GM23338 (cell line): ENCODE data around the gene LRMDA. TPM values are rescaled to one million over a fixed set of nuclear protein-coding genes. Genes with fewer than 3 reads are reported as not detected.

Source experiments
- ATAC-seq: fragments of 200-7000 bp; cut with Tn5 transposase; 3 replicates; pipeline ENCODE4 v1.9.1; 2020
- DNase-seq: peaks from one replicate; pipeline ENCODE4 v3.0.0-alpha.2; 2015; ENCODE audit warnings: low spot score
- H2AFZ ChIP-seq: fragments of 200-600 bp; sonication (generic); 2 replicates; pipeline ENCODE4 v1.8.0; 2016; ENCODE audit warnings: antibody characterized with exemption, mild to moderate bottlenecking, moderate library complexity
- H3F3A ChIP-seq: fragments of 200-600 bp; sonication (generic); replicated peaks from 2 replicates; pipeline ENCODE4 v1.8.0; 2017; ENCODE audit warnings: antibody characterized with exemption, mixed run types, low read depth
- H3K27ac ChIP-seq: fragments of 200-600 bp; sonication (generic); 2 replicates; pipeline ENCODE4 v1.6.1; 2016; ENCODE audit warnings: low read depth
- H3K27me3 ChIP-seq: fragments of 200-600 bp; sonication (generic); 2 replicates; pipeline ENCODE4 v1.8.0; 2016; ENCODE audit warnings: mild to moderate bottlenecking, mixed run types, moderate library complexity; ENCODE audit not compliant: insufficient read depth
- H3K36me3 ChIP-seq: fragments of 200-600 bp; sonication (generic); 2 replicates; pipeline ENCODE4 v1.8.0; 2016; ENCODE audit warnings: mild to moderate bottlenecking; ENCODE audit not compliant: insufficient read depth
- H3K4me1 ChIP-seq: fragments of 200-600 bp; sonication (generic); 2 replicates; pipeline ENCODE4 v1.8.0; 2016; ENCODE audit warnings: mild to moderate bottlenecking, moderate library complexity; ENCODE audit not compliant: insufficient read depth
- H3K4me2 ChIP-seq: fragments of 200-600 bp; sonication (generic); 2 replicates; pipeline ENCODE4 v1.7.1; 2017; ENCODE audit warnings: mixed run types
- H3K4me3 ChIP-seq: fragments of 200-600 bp; sonication (generic); 2 replicates; pipeline ENCODE4 v1.6.1; 2016; ENCODE audit warnings: mixed run types
- H3K79me2 ChIP-seq: fragments of 200-600 bp; sonication (generic); replicated peaks from 2 replicates; pipeline ENCODE4 v1.8.0; 2017; ENCODE audit warnings: mild to moderate bottlenecking; ENCODE audit not compliant: insufficient read depth
- H3K9me2 ChIP-seq: fragments of 200-600 bp; sonication (generic); 2 replicates; pipeline ENCODE4 v1.8.0; 2017; ENCODE audit not compliant: insufficient read depth
- H4K20me1 ChIP-seq: fragments of 200-600 bp; sonication (generic); replicated peaks from 2 replicates; pipeline ENCODE4 v1.8.0; 2017; ENCODE audit warnings: mild to moderate bottlenecking; ENCODE audit not compliant: insufficient read depth
- H3K27ac Mint-ChIP-seq: 2 replicates; pipeline ENCODE4 v1.8.0; 2020; ENCODE audit warnings: inconsistent platforms, mild to moderate bottlenecking, moderate library complexity, mixed read lengths
- H3K27me3 Mint-ChIP-seq: 3 replicates; pipeline ENCODE4 v1.8.0; 2022; ENCODE audit warnings: low read depth, mild to moderate bottlenecking, moderate library complexity, mixed read lengths, inconsistent platforms; ENCODE audit not compliant: insufficient read depth, poor library complexity
- H3K36me3 Mint-ChIP-seq: 3 replicates; pipeline ENCODE4 v1.8.0; 2021; ENCODE audit warnings: low read depth, mild to moderate bottlenecking, inconsistent platforms, moderate library complexity, mixed read lengths
- H3K4me1 Mint-ChIP-seq: 3 replicates; pipeline ENCODE4 v1.8.0; 2020; ENCODE audit warnings: mild to moderate bottlenecking, inconsistent platforms, mixed read lengths
- H3K4me3 Mint-ChIP-seq: 3 replicates; pipeline ENCODE4 v1.8.0; 2021; ENCODE audit warnings: moderate library complexity, mild to moderate bottlenecking, inconsistent platforms, mixed read lengths
- H3K9me3 Mint-ChIP-seq: 3 replicates; pipeline ENCODE4 v1.8.0; 2020; ENCODE audit warnings: moderate library complexity, mild to moderate bottlenecking, inconsistent platforms, mixed read lengths
- JUNB ChIP-seq: IDR thresholded peaks from one replicate; pipeline ENCODE4 v1.6.1; 2016; ENCODE audit warnings: antibody characterized with exemption; ENCODE audit not compliant: unreplicated experiment
- ZNF331 ChIP-seq: fragments of 250-450 bp; sonication (Bioruptor Pico); IDR thresholded peaks from 2 replicates; pipeline ENCODE4 v1.5.0; 2020; ENCODE audit warnings: low read depth, mild to moderate bottlenecking, moderate library complexity
- polyA plus RNA-seq: library from polyadenylated mRNA; unstranded; fragments of >200 nt; fragmentation: Nextera tagmentation; extraction: Ambion mirVana; gene quantifications from 2 replicates; pipeline ENCODE4 v1.2.1, GENCODE V29; 2016
- total RNA-seq: library from RNA; depleted of rRNA; stranded (reverse); fragments of >200 nt; shearing (Covaris generic); gene quantifications from 2 replicates; pipeline ENCODE4 v1.2.3, GENCODE V29; 2014
- TF ChIP-seq, protein P1 (sequence below): fragments of 250-450 bp; sonication (Bioruptor Pico); IDR thresholded peaks from 2 replicates; pipeline ENCODE4 v1.5.0; 2020; ENCODE audit warnings: mild to moderate bottlenecking, moderate library complexity
- TF ChIP-seq, protein P2 (sequence below): IDR thresholded peaks from one replicate; pipeline ENCODE4 v1.6.1; 2018; ENCODE audit warnings: antibody characterized with exemption; ENCODE audit not compliant: unreplicated experiment

Gene LRMDA
- total and polyA plus RNA-seq, 2 experiments from 2014 or later = 0.90 to 1.8 TPM

DNA sequence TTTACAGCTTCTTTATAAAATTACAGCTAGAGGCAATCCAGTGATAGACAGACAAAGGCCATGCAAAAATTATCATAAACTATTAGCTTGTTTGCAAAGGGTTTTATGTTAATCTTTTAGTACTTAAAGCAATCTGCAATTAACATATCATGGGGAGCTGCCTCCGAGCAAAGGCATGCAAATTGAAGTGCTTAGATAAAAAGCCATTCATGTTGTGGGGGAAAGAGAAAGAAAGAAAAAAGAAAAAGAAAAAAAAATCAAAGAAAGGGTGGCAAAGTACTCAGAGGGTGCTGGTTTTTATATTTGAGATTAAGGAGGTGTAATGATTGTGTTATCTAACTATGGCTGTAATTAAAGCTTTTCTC lies 799.5 kb downstream of the LRMDA start:
- H2AFZ ChIP-seq = no peak overlapping the region
- H3K27me3 ChIP-seq = peaks cover 90% of the 10 kb centered on the region
- H3K36me3 ChIP-seq = no peaks in the 10 kb centered on the region
- 0 out of 2 replicates have a peak overlapping the region, but pooled peaks have one; percentile 15 for H3K4me2 ChIP-seq
- no peaks in the 10 kb centered on the region; the same call in 1 of the 2 replicates for H4K20me1 ChIP-seq
- H3K79me2 ChIP-seq = no peaks in the 10 kb centered on the region
- peaks cover 30% of the 10 kb centered on the region for H3K4me1 ChIP-seq
- Mint-ChIP-seq H3K27me3 (peaks cover 89% of the 10 kb centered on the region), H3K36me3 (no peaks in the 10 kb centered on the region), H3K4me1 (peaks cover 41% of the 10 kb centered on the region), H3K9me3 (peaks cover 3% of the 10 kb centered on the region; the same call in 1 of the 3 replicates), H3K4me3 (peak overlapping the region; percentile 35; the same call in 2 of the 3 replicates), H3K27ac (no peak overlapping the region)
- TF ChIP-seq JUNB (no peak), ZNF331 (no peak)
- TF ChIP-seq, protein P1, sequence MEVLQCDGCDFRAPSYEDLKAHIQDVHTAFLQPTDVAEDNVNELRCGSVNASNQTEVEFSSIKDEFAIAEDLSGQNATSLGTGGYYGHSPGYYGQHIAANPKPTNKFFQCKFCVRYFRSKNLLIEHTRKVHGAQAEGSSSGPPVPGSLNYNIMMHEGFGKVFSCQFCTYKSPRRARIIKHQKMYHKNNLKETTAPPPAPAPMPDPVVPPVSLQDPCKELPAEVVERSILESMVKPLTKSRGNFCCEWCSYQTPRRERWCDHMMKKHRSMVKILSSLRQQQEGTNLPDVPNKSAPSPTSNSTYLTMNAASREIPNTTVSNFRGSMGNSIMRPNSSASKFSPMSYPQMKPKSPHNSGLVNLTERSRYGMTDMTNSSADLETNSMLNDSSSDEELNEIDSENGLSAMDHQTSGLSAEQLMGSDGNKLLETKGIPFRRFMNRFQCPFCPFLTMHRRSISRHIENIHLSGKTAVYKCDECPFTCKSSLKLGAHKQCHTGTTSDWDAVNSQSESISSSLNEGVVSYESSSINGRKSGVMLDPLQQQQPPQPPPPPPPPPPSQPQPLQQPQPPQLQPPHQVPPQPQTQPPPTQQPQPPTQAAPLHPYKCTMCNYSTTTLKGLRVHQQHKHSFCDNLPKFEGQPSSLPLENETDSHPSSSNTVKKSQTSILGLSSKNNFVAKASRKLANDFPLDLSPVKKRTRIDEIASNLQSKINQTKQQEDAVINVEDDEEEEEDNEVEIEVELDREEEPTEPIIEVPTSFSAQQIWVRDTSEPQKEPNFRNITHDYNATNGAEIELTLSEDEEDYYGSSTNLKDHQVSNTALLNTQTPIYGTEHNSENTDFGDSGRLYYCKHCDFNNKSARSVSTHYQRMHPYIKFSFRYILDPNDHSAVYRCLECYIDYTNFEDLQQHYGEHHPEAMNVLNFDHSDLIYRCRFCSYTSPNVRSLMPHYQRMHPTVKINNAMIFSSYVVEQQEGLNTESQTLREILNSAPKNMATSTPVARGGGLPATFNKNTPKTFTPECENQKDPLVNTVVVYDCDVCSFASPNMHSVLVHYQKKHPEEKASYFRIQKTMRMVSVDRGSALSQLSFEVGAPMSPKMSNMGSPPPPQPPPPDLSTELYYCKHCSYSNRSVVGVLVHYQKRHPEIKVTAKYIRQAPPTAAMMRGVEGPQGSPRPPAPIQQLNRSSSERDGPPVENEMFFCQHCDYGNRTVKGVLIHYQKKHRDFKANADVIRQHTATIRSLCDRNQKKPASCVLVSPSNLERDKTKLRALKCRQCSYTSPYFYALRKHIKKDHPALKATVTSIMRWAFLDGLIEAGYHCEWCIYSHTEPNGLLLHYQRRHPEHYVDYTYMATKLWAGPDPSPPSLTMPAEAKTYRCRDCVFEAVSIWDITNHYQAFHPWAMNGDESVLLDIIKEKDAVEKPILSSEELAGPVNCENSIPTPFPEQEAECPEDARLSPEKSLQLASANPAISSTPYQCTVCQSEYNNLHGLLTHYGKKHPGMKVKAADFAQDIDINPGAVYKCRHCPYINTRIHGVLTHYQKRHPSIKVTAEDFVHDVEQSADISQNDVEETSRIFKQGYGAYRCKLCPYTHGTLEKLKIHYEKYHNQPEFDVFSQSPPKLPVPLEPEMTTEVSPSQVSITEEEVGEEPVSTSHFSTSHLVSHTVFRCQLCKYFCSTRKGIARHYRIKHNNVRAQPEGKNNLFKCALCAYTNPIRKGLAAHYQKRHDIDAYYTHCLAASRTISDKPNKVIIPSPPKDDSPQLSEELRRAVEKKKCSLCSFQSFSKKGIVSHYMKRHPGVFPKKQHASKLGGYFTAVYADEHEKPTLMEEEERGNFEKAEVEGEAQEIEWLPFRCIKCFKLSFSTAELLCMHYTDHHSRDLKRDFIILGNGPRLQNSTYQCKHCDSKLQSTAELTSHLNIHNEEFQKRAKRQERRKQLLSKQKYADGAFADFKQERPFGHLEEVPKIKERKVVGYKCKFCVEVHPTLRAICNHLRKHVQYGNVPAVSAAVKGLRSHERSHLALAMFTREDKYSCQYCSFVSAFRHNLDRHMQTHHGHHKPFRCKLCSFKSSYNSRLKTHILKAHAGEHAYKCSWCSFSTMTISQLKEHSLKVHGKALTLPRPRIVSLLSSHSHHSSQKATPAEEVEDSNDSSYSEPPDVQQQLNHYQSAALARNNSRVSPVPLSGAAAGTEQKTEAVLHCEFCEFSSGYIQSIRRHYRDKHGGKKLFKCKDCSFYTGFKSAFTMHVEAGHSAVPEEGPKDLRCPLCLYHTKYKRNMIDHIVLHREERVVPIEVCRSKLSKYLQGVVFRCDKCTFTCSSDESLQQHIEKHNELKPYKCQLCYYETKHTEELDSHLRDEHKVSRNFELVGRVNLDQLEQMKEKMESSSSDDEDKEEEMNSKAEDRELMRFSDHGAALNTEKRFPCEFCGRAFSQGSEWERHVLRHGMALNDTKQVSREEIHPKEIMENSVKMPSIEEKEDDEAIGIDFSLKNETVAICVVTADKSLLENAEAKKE (CRISPR knock-in tag) = no peak
- TF ChIP-seq, protein P2, sequence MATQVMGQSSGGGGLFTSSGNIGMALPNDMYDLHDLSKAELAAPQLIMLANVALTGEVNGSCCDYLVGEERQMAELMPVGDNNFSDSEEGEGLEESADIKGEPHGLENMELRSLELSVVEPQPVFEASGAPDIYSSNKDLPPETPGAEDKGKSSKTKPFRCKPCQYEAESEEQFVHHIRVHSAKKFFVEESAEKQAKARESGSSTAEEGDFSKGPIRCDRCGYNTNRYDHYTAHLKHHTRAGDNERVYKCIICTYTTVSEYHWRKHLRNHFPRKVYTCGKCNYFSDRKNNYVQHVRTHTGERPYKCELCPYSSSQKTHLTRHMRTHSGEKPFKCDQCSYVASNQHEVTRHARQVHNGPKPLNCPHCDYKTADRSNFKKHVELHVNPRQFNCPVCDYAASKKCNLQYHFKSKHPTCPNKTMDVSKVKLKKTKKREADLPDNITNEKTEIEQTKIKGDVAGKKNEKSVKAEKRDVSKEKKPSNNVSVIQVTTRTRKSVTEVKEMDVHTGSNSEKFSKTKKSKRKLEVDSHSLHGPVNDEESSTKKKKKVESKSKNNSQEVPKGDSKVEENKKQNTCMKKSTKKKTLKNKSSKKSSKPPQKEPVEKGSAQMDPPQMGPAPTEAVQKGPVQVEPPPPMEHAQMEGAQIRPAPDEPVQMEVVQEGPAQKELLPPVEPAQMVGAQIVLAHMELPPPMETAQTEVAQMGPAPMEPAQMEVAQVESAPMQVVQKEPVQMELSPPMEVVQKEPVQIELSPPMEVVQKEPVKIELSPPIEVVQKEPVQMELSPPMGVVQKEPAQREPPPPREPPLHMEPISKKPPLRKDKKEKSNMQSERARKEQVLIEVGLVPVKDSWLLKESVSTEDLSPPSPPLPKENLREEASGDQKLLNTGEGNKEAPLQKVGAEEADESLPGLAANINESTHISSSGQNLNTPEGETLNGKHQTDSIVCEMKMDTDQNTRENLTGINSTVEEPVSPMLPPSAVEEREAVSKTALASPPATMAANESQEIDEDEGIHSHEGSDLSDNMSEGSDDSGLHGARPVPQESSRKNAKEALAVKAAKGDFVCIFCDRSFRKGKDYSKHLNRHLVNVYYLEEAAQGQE = no peak
- ATAC-seq = peak; percentile 25
- H3F3A ChIP-seq = no peaks in the 10 kb centered on the region
- H3K4me3 ChIP-seq = no peak overlapping the region
- DNase-seq = peak; percentile 60
- no peaks in the 10 kb centered on the region for H3K9me2 ChIP-seq
- no peak overlapping the region for H3K27ac ChIP-seq
